Measurements from ENCODE around the gene REPS1. TPM values are rescaled to one million over a fixed set of nuclear protein-coding genes. Genes with fewer than 3 reads are reported as not detected.

REPS1 gene
- total and polyA plus RNA-seq, 2 donors from 2014 or later = 33.4 to 37.0 TPM

- Histone ChIP-seq H3K4me1 (ENCODE audit: control insufficient read depth in 2 of 3, insufficient read depth in 2 of 3, low read depth in 1 of 3, low read length in 3 of 3) (no peaks in the 10 kb centered on the region), H3K27me3 (ENCODE audit: control insufficient read depth, insufficient read depth, low read length) (no peaks in the 10 kb centered on the region), H3K9ac (ENCODE audit: low read length in 3 of 3) (no peak overlapping the region), H3K36me3 (ENCODE audit: control insufficient read depth in 2 of 3, insufficient read depth in 3 of 3, low read length in 3 of 3) (no peaks in the 10 kb centered on the region), H3K4me3 (ENCODE audit: low read length in 3 of 3) (no peak overlapping the region), H3K27ac (ENCODE audit: low read depth in 2 of 2, low read length in 2 of 2) (no peak overlapping the region), H3K9me3 (ENCODE audit: control insufficient read depth in 2 of 3, insufficient read depth in 1 of 3, low read length in 3 of 3) (no peaks in the 10 kb centered on the region)
- TF ChIP-seq CTCF (IDR thresholded peaks at IDR 0.05; ENCODE audit: borderline replicate concordance, extremely low read depth, insufficient read depth) = no peak
- intact Hi-C loops (cut with DNase I) = no loop called here
- FAIRE-seq (no peak), DNase-seq (no peak)
These were observed 20.1 kb upstream of the REPS1 start for GRCh38 chr6:139008117-139008516.

- no peak overlapping the region for H3K4me3 ChIP-seq (ENCODE audit: low read length in 3 of 3)
- no peaks in the 10 kb centered on the region for H3K4me1 ChIP-seq (ENCODE audit: control insufficient read depth in 2 of 3, insufficient read depth in 2 of 3, low read depth in 1 of 3, low read length in 3 of 3)
- no peak for DNase-seq
- no peak for TF ChIP-seq CTCF (IDR thresholded peaks at IDR 0.05; ENCODE audit: borderline replicate concordance, extremely low read depth, insufficient read depth)
- intact Hi-C loops (cut with DNase I) = no loop called here
- H3K27ac ChIP-seq (ENCODE audit: low read depth in 2 of 2, low read length in 2 of 2) = no peak overlapping the region
- no peaks in the 10 kb centered on the region for H3K27me3 ChIP-seq (ENCODE audit: control insufficient read depth, insufficient read depth, low read length)
- H3K9ac ChIP-seq (ENCODE audit: low read length in 3 of 3) = no peak overlapping the region
- FAIRE-seq = no peak
- no peaks in the 10 kb centered on the region for H3K9me3 ChIP-seq (ENCODE audit: control insufficient read depth in 2 of 3, insufficient read depth in 1 of 3, low read length in 3 of 3)
- H3K36me3 ChIP-seq (ENCODE audit: control insufficient read depth in 2 of 3, insufficient read depth in 3 of 3, low read length in 3 of 3) = no peaks in the 10 kb centered on the region
These were observed 19.4 kb upstream of the REPS1 start for GRCh38 chr6:139007428-139007827.

GRCh38 chr6:139006477-139006876 is 18.4 kb upstream of the REPS1 start:
- H3K4me3 ChIP-seq (ENCODE audit: low read length in 3 of 3) = no peak overlapping the region
- H3K36me3 ChIP-seq (ENCODE audit: control insufficient read depth in 2 of 3, insufficient read depth in 3 of 3, low read length in 3 of 3) = no peaks in the 10 kb centered on the region
- H3K4me1 ChIP-seq (ENCODE audit: control insufficient read depth in 2 of 3, insufficient read depth in 2 of 3, low read depth in 1 of 3, low read length in 3 of 3) = no peaks in the 10 kb centered on the region
- H3K9ac ChIP-seq (ENCODE audit: low read length in 3 of 3) = no peak overlapping the region
- no peak for TF ChIP-seq CTCF (IDR thresholded peaks at IDR 0.05; ENCODE audit: borderline replicate concordance, extremely low read depth, insufficient read depth)
- FAIRE-seq (no peak), DNase-seq (no peak)
- intact Hi-C loops (cut with DNase I) = no loop called here
- no peaks in the 10 kb centered on the region for H3K9me3 ChIP-seq (ENCODE audit: control insufficient read depth in 2 of 3, insufficient read depth in 1 of 3, low read length in 3 of 3)
- no peak overlapping the region for H3K27ac ChIP-seq (ENCODE audit: low read depth in 2 of 2, low read length in 2 of 2)
- H3K27me3 ChIP-seq (ENCODE audit: control insufficient read depth, insufficient read depth, low read length) = no peaks in the 10 kb centered on the region

GRCh38 chr6:139003751-139004150 is 15.7 kb upstream of the REPS1 start:
- no peak overlapping the region for H3K4me3 ChIP-seq (ENCODE audit: low read length in 3 of 3)
- intact Hi-C loops (cut with DNase I) = no loop called here
- H3K27ac ChIP-seq (ENCODE audit: low read depth in 2 of 2, low read length in 2 of 2) = no peak overlapping the region
- no peak overlapping the region for H3K9ac ChIP-seq (ENCODE audit: low read length in 3 of 3)
- no peak for DNase-seq
- TF ChIP-seq CTCF (IDR thresholded peaks at IDR 0.05; ENCODE audit: borderline replicate concordance, extremely low read depth, insufficient read depth) = no peak
- H3K4me1 ChIP-seq (ENCODE audit: control insufficient read depth in 2 of 3, insufficient read depth in 2 of 3, low read depth in 1 of 3, low read length in 3 of 3) = no peaks in the 10 kb centered on the region
- H3K27me3 ChIP-seq (ENCODE audit: control insufficient read depth, insufficient read depth, low read length) = no peaks in the 10 kb centered on the region
- no peak for FAIRE-seq
- no peaks in the 10 kb centered on the region for H3K36me3 ChIP-seq (ENCODE audit: control insufficient read depth in 2 of 3, insufficient read depth in 3 of 3, low read length in 3 of 3)
- no peaks in the 10 kb centered on the region for H3K9me3 ChIP-seq (ENCODE audit: control insufficient read depth in 2 of 3, insufficient read depth in 1 of 3, low read length in 3 of 3)

Data from kidney (tissue), 14 donors.